ENCODE results near the gene LSMEM2. TPM values are rescaled to one million over a fixed set of nuclear protein-coding genes. Genes with fewer than 3 reads are reported as not detected.

LSMEM2 gene
- total RNA-seq, 2 experiments from 2014 or later, result 0.22 TPM; not detected in 1

DNA sequence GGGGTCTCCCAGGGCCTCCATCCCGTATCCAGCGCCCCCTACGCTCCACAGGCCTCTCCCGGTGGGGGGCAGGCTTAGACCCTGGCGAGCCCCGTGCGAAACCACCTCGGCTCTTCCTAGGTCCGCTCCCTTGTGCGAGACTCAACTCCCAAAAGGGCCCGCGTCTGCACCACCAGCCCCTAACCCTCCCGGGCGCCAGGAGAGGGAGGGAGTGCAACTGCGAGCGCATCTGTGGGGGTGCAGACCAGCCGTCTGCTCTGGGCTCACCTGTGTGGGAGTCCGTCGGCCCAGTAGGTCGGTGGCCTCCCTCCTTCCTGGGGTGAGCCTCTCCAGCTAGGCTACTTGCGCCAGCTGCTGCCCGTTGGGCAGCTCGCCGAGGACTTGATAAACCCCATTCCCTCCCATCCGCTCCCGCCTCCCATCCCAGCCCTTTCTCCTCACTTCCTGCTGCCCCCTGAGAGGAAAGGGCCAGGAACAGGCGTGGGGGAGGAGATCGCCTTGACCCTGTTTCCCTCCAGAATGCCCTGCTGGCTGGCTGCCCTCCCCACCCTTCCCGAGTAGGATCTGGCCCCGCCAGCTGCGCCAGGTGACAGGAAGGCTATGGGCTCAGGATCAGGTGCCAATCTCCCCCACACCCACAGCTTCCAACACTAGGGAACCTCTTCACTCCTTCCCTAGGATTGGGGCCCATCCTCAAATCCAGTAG is 43.7 kb downstream of the LSMEM2 start, which contains the start of gene HYAL2:
Gene HYAL2, minus strand, starts transcription at position 360 of the 706 bp plus-strand sequence. CDS start 2,256 bp downstream, outside the sequence.
- H3K36me3 ChIP-seq (ENCODE audit: insufficient read depth, low read length), result peaks cover 10% of the 10 kb centered on the region
- H3K27me3 Mint-ChIP-seq, result no peaks in the 10 kb centered on the region
- H3K4me1 ChIP-seq (ENCODE audit: insufficient read depth, low read length), result peaks cover 76% of the 10 kb centered on the region
- POLR2A ChIA-PET, result interaction anchor here (2.2 to 3.6 kb wide), 2 partner anchors 14 to 28 kb away, joined by 15 to 25 read pairs; partner anchors contain the start of genes CYB561D2 and NPRL2
- intact Hi-C loops (cut with DNase I, micrococcal nuclease), result loop anchor here in 1 of 2 experiments (5.0 kb wide), 1 partner anchor 130 kb away; the partner anchor contains the start of gene GNAT1
- peaks cover 45% of the 10 kb centered on the region for H3K4me1 Mint-ChIP-seq (ENCODE audit: low read depth)
- H3K27ac Mint-ChIP-seq, result peak within 1 kb of the TSS; percentile 82
- no peak for TF ChIP-seq CTCF (IDR thresholded peaks at IDR 0.05)
- peaks cover 14% of the 10 kb centered on the region for H3K36me3 Mint-ChIP-seq (ENCODE audit: low read depth)
- CTCF ChIA-PET, result interaction anchor here (0.6 to 1.7 kb wide), 2 partner anchors 24 to 76 kb away, joined by 3 to 5 read pairs; no protein-coding TSS in a partner anchor
- DNase-seq (peak in 1 of 14 experiments; percentile 50), ATAC-seq (ENCODE audit: poor library complexity) (no peak)
- no peaks in the 10 kb centered on the region for H3K9me3 ChIP-seq (ENCODE audit: control insufficient read depth in 1 of 2, insufficient read depth in 1 of 2, low read length in 2 of 2)
- no peaks in the 10 kb centered on the region for H3K9me3 Mint-ChIP-seq
- peak within 1 kb of the TSS; percentile 68 for H3K4me3 ChIP-seq (ENCODE audit: low read length)
- H3K27ac ChIP-seq (ENCODE audit: low read depth in 1 of 2, low read length in 2 of 2), result peak within 1 kb of the TSS; percentile 75 to 96
- no peaks in the 10 kb centered on the region for H3K27me3 ChIP-seq (ENCODE audit: control insufficient read depth in 1 of 2, insufficient read depth in 2 of 2, low read length in 2 of 2)
- peak within 1 kb of the TSS; percentile 90 for H3K4me3 Mint-ChIP-seq

DNA sequence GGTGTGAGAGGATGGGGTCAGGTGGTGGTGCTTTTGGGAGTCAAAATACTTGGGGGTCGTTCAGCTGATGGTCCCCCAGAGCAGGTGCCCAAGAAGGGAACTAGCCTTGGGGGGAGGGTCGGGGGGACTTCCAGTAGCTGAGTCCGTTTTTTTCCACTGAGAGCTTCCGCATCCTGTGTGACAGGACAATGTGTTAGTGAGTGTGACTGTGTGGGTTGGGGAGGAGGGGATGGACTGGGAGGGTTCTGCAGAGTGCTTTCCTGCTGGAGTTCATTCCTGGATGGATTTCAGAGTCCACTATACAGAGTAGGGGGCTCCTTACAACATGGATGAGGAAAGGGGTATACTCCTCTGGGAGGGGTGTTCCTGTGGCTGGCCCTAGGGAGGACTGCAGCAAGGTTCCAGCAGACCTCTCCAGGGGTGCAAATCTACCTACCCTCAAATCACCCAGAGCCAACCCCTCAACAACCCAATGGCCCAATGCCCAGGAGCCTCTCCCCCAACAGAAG is 44.3 kb downstream of the LSMEM2 start:
- H3K36me3 Mint-ChIP-seq (ENCODE audit: low read depth), result peaks cover 17% of the 10 kb centered on the region
- intact Hi-C loops (cut with DNase I, micrococcal nuclease), result loop anchor here in 1 of 2 experiments (5.0 kb wide), 1 partner anchor 131 kb away; the partner anchor contains the start of gene GNAT1
- no peaks in the 10 kb centered on the region for H3K27me3 Mint-ChIP-seq
- H3K4me1 Mint-ChIP-seq (ENCODE audit: low read depth), result peaks cover 48% of the 10 kb centered on the region
- H3K4me3 Mint-ChIP-seq, result peak overlapping the region; percentile 70
- H3K36me3 ChIP-seq (ENCODE audit: insufficient read depth, low read length), result peaks cover 10% of the 10 kb centered on the region
- ATAC-seq (ENCODE audit: poor library complexity) (no peak), DNase-seq (peak in 1 of 14 experiments; percentile 40)
- H3K9me3 Mint-ChIP-seq, result no peaks in the 10 kb centered on the region
- H3K4me1 ChIP-seq (ENCODE audit: insufficient read depth, low read length), result peaks cover 74% of the 10 kb centered on the region
- CTCF ChIA-PET, result interaction anchor here (0.6 to 2.2 kb wide), 4 partner anchors 18 to 77 kb away, joined by 3 to 8 read pairs (median 6); partner anchors contain the start of genes CYB561D2, NPRL2 and RASSF1
- peak overlapping the region; percentile 29 for H3K27ac ChIP-seq (ENCODE audit: low read depth in 1 of 2, low read length in 2 of 2)
- H3K9me3 ChIP-seq (ENCODE audit: control insufficient read depth in 1 of 2, insufficient read depth in 1 of 2, low read length in 2 of 2), result no peaks in the 10 kb centered on the region
- no peak overlapping the region for H3K27ac Mint-ChIP-seq
- POLR2A ChIA-PET, result interaction anchor here (1.0 to 3.6 kb wide), 3 partner anchors 14 to 28 kb away, joined by 3 to 25 read pairs (median 15); partner anchors contain the start of genes CYB561D2 and NPRL2
- H3K4me3 ChIP-seq (ENCODE audit: low read length), result no peak overlapping the region
- no peak for TF ChIP-seq CTCF (IDR thresholded peaks at IDR 0.05)
- H3K27me3 ChIP-seq (ENCODE audit: control insufficient read depth in 1 of 2, insufficient read depth in 2 of 2, low read length in 2 of 2), result no peaks in the 10 kb centered on the region

- Mint-ChIP-seq H3K36me3 (ENCODE audit: low read depth) (peaks cover 22% of the 10 kb centered on the region), H3K4me3 (peak overlapping the region; percentile 70), H3K9me3 (no peaks in the 10 kb centered on the region), H3K4me1 (ENCODE audit: low read depth) (peaks cover 48% of the 10 kb centered on the region), H3K27ac (peak overlapping the region; percentile 54), H3K27me3 (no peaks in the 10 kb centered on the region)
- Histone ChIP-seq H3K27me3 (ENCODE audit: control insufficient read depth in 1 of 2, insufficient read depth in 2 of 2, low read length in 2 of 2) (no peaks in the 10 kb centered on the region), H3K4me3 (ENCODE audit: low read length) (no peak overlapping the region), H3K9me3 (ENCODE audit: control insufficient read depth in 1 of 2, insufficient read depth in 1 of 2, low read length in 2 of 2) (no peaks in the 10 kb centered on the region), H3K4me1 (ENCODE audit: insufficient read depth, low read length) (peaks cover 74% of the 10 kb centered on the region), H3K27ac (ENCODE audit: low read depth in 1 of 2, low read length in 2 of 2) (peak overlapping the region; percentile 29), H3K36me3 (ENCODE audit: insufficient read depth, low read length) (peaks cover 10% of the 10 kb centered on the region)
- ChIA-PET CTCF (interaction anchor here (0.8 to 2.4 kb wide), 12 partner anchors 8 to 124 kb away, joined by 3 to 19 read pairs (median 6); partner anchors contain the start of genes CYB561D2, HYAL3, IFRD2 and NAA80), POLR2A (interaction anchor here (1.0 to 3.6 kb wide), 3 partner anchors 14 to 27 kb away, joined by 3 to 15 read pairs (median 12); partner anchors contain the start of genes CYB561D2 and NPRL2)
- DNase-seq (peak in 1 of 14 experiments; percentile 32), ATAC-seq (ENCODE audit: poor library complexity) (no peak)
- intact Hi-C loops (cut with DNase I, micrococcal nuclease), result loop anchor here (1.0 to 5.0 kb wide), 3 partner anchors 48 to 131 kb away; partner anchors contain the start of gene GNAT1 (in 1 of the 2)
- TF ChIP-seq CTCF (IDR thresholded peaks at IDR 0.05), result no peak
These were observed 44.8 kb downstream of the LSMEM2 start for GRCh38 chr3:50323614-50324199.

All from CD4-positive, alpha-beta T cell (primary cell).